WTC11 (cell line): ENCODE data around the gene C10orf95. TPM values are rescaled to one million over a fixed set of nuclear protein-coding genes. Genes with fewer than 3 reads are reported as not detected.
A peak's percentile ranks its signal among the peaks of the same experiment; 100 is the strongest.
"Not testable (repeated sequence)": the region's sequence is repeated elsewhere in the genome, so short reads cannot be mapped to it uniquely, and the experiment has no call there.

ENCODE experiments used
- ATAC-seq: fragments of 200-7000 bp; cut with Tn5 transposase; 2 replicates; pipeline ENCODE4 v1.10.0; 2021; ENCODE audit warnings: mild to moderate bottlenecking, moderate library complexity
- CTCF ChIA-PET: fragments of 300-600 bp; sonication (Branson Sonifier 250); formaldehyde crosslinking; loops from one replicate; lab custom pipeline; 2021; ENCODE audit warnings: antibody characterized with exemption; lab: Charles Lee
- POLR2A ChIA-PET: fragments of 350-600 bp; sonication (Branson Sonifier 250); formaldehyde crosslinking; loops from one replicate; lab custom pipeline; 2021; ENCODE audit warnings: antibody characterized with exemption; lab: Charles Lee
- DNase-seq: peaks from one replicate; pipeline ENCODE4 v3.0.0; 2021; ENCODE audit warnings: low spot score
- H3K27ac Mint-ChIP-seq: 2 replicates; pipeline ENCODE4 v1.8.0; 2021; ENCODE audit warnings: mixed read lengths
- H3K27me3 Mint-ChIP-seq: 2 replicates; pipeline ENCODE4 v1.8.0; 2021; ENCODE audit warnings: low read depth, mild to moderate bottlenecking, moderate library complexity, mixed read lengths
- H3K36me3 Mint-ChIP-seq: 2 replicates; pipeline ENCODE4 v1.8.0; 2021; ENCODE audit warnings: mixed read lengths
- H3K4me1 Mint-ChIP-seq: 2 replicates; pipeline ENCODE4 v1.8.0; 2022; ENCODE audit warnings: mixed read lengths
- H3K4me3 Mint-ChIP-seq: 2 replicates; pipeline ENCODE4 v1.8.0; 2021; ENCODE audit warnings: mild to moderate bottlenecking, moderate library complexity, mixed read lengths
- H3K9me3 Mint-ChIP-seq: 2 replicates; pipeline ENCODE4 v1.8.0; 2021; ENCODE audit warnings: mixed read lengths
- CREM ChIP-seq: sonication (generic); formaldehyde crosslinking; IDR thresholded peaks from 2 replicates; pipeline ENCODE4 v1.8.1; 2022; ENCODE audit warnings: mild to moderate bottlenecking, missing genetic modification reagents, moderate library complexity
- NFATC4 ChIP-seq: fragments of 250-450 bp; sonication (Bioruptor Pico); IDR thresholded peaks from 2 replicates; pipeline ENCODE4 v1.9.0; 2021; ENCODE audit warnings: mild to moderate bottlenecking
- NR2C2 ChIP-seq: sonication (generic); formaldehyde crosslinking; IDR thresholded peaks from 2 replicates; pipeline ENCODE4 v1.8.0; 2022; ENCODE audit warnings: mild to moderate bottlenecking, missing genetic modification reagents
- PRRX2 ChIP-seq: fragments of 250-450 bp; sonication (Bioruptor Pico); IDR thresholded peaks from 2 replicates; pipeline ENCODE4 v1.8.0; 2021; ENCODE audit warnings: mild to moderate bottlenecking
- RORB ChIP-seq: fragments of 250-450 bp; sonication (Bioruptor Pico); IDR thresholded peaks from 2 replicates; pipeline ENCODE4 v1.9.0; 2021; ENCODE audit warnings: mild to moderate bottlenecking
- TEAD4 ChIP-seq: sonication (generic); formaldehyde crosslinking; IDR thresholded peaks from 2 replicates; pipeline ENCODE4 v1.8.0; 2022; ENCODE audit warnings: mild to moderate bottlenecking, missing genetic modification reagents
- TP53 ChIP-seq: sonication (generic); formaldehyde crosslinking; IDR thresholded peaks from 2 replicates; pipeline ENCODE4 v1.8.1; 2023; ENCODE audit warnings: mild to moderate bottlenecking, missing genetic modification reagents
- total RNA-seq: library from RNA; stranded (reverse); gene quantifications from 3 replicates; pipeline ENCODE4 v1.2.3, GENCODE V29; 2021
- TF ChIP-seq, protein P1 (sequence below): sonication (generic); formaldehyde crosslinking; IDR thresholded peaks from 2 replicates; pipeline ENCODE4 v1.8.1; 2023; ENCODE audit warnings: mild to moderate bottlenecking, missing genetic modification reagents
- TF ChIP-seq, protein P2 (sequence below): sonication (generic); formaldehyde crosslinking; IDR thresholded peaks from 2 replicates; pipeline ENCODE4 v1.8.0; 2022; ENCODE audit warnings: mild to moderate bottlenecking, missing genetic modification reagents
- TF ChIP-seq, protein P3 (sequence below): sonication (generic); formaldehyde crosslinking; IDR thresholded peaks from 2 replicates; pipeline ENCODE4 v1.8.0; 2022; ENCODE audit warnings: mild to moderate bottlenecking, missing genetic modification reagents
- TF ChIP-seq, protein P4 (sequence below): sonication (generic); formaldehyde crosslinking; conservative IDR thresholded peaks from 2 replicates; pipeline ENCODE4 v1.8.1; 2023; ENCODE audit warnings: mild to moderate bottlenecking, low read depth, missing genetic modification reagents, moderate library complexity
- TF ChIP-seq, protein P5 (sequence below): fragments of 250-450 bp; sonication (Bioruptor Pico); IDR thresholded peaks from 2 replicates; pipeline ENCODE4 v1.9.0; 2021; ENCODE audit warnings: mild to moderate bottlenecking
- TF ChIP-seq, protein P6 (sequence below): sonication (generic); formaldehyde crosslinking; IDR thresholded peaks from 2 replicates; pipeline ENCODE4 v1.8.1; 2022; ENCODE audit warnings: mild to moderate bottlenecking, missing genetic modification reagents, moderate library complexity, borderline replicate concordance
- TF ChIP-seq, protein P7 (sequence below): sonication (generic); formaldehyde crosslinking; IDR thresholded peaks from 2 replicates; pipeline ENCODE4 v1.8.1; 2023; ENCODE audit warnings: mild to moderate bottlenecking, missing genetic modification reagents, moderate library complexity

Gene C10orf95
- total RNA-seq, 1 experiment from 2014 or later, result 0.96 TPM

DNA sequence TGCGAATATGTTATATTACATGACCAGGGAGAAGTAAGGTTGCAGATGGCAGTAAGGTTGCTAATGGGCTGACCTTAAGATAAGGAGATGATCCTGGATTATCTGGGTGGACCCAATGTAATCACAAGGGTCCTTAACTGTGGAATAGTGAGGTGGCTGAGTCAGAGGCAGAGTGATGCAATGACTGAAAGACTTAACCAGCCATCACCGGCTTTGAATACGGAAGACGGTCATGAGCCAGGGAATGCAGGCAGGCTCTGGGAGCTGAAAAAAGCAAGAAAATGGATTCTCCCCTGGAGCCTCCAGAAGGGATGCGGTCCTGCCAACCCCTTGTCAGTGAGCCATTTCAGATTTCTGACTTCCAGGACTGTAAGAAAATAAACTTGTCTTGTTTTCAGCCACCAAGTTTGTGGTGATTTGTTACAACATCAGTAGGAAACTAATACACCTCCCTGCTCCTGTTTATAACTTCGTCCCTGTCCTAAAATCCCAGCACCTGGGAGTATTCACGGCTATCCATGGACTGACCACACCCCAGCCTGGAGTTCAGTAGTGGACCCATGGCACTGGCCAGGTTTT is 4.6 kb upstream of the C10orf95 start:
- TF ChIP-seq, protein P1, sequence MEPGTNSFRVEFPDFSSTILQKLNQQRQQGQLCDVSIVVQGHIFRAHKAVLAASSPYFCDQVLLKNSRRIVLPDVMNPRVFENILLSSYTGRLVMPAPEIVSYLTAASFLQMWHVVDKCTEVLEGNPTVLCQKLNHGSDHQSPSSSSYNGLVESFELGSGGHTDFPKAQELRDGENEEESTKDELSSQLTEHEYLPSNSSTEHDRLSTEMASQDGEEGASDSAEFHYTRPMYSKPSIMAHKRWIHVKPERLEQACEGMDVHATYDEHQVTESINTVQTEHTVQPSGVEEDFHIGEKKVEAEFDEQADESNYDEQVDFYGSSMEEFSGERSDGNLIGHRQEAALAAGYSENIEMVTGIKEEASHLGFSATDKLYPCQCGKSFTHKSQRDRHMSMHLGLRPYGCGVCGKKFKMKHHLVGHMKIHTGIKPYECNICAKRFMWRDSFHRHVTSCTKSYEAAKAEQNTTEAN (CRISPR knock-in tag), result no peak
- no peak for TF ChIP-seq NR2C2 (CRISPR knock-in tag)
- TF ChIP-seq, protein P2, sequence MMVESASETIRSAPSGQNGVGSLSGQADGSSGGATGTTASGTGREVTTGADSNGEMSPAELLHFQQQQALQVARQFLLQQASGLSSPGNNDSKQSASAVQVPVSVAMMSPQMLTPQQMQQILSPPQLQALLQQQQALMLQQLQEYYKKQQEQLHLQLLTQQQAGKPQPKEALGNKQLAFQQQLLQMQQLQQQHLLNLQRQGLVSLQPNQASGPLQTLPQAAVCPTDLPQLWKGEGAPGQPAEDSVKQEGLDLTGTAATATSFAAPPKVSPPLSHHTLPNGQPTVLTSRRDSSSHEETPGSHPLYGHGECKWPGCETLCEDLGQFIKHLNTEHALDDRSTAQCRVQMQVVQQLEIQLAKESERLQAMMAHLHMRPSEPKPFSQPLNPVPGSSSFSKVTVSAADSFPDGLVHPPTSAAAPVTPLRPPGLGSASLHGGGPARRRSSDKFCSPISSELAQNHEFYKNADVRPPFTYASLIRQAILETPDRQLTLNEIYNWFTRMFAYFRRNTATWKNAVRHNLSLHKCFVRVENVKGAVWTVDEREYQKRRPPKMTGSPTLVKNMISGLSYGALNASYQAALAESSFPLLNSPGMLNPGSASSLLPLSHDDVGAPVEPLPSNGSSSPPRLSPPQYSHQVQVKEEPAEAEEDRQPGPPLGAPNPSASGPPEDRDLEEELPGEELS (CRISPR knock-in tag), result no peak
- TF ChIP-seq TP53, result no peak
- TF ChIP-seq NFATC4, result no peak
- no peak overlapping the region for H3K4me3 Mint-ChIP-seq
- no peaks in the 10 kb centered on the region for H3K9me3 Mint-ChIP-seq
- no peak for ATAC-seq
- CTCF ChIA-PET, result interaction anchor here (0.6 to 1.0 kb wide), 3 partner anchors 15 to 72 kb away, joined by 3 read pairs; partner anchors contain the start of gene PSD
- peak overlapping the region; percentile 82; the same call in 1 of the 2 replicates for H3K27ac Mint-ChIP-seq
- peaks cover 15% of the 10 kb centered on the region for H3K36me3 Mint-ChIP-seq
- POLR2A ChIA-PET, result interaction anchor here (1.0 kb wide), 1 partner anchor 24 kb away, joined by 3 read pairs; the partner anchor contains the start of gene CUEDC2
- H3K4me1 Mint-ChIP-seq, result peaks cover 44% of the 10 kb centered on the region
- no peak for DNase-seq
- H3K27me3 Mint-ChIP-seq, result no peaks in the 10 kb centered on the region; the same call in 1 of the 2 replicates

DNA sequence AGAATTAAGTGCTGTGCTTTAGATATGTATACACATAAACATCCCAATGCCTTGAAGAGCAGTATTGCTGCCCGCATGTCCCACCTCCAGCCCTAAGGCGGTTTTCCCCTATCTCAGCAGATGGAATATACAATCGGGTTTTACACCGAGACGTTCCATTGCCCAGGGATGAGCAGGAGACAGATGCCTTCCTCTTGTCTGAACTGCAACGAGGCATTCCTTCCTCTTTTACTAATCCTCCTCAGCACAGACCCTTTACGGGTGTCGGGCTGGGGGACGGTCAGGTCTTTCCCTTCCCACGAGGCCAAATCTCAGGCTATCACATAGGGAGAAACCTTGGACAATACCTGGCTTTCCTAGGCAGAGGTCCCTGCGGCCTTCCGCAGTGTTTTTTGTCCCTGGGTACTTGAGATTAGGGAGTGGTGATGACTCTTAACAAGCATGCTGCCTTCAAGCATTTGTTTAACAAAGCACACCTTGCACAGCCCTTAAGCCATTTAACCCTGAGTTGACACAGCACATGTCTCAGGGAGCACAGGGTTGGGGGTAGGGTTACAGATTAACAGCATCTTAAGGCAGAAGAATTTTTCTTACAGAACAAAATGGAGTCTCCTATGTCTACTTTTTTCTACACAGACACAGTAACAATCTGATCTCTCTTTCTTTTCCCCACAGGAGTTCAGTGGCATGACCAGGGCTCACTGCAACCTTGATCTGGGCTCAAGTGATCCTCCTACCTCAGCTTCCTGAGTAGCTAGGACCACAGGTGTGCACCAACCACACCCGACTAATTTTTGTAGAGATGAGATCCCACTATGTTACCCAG is 3.5 kb upstream of the C10orf95 start:
- not testable (repeated sequence) for ATAC-seq, DNase-seq, H3K27me3 Mint-ChIP-seq
- H3K36me3 Mint-ChIP-seq, result peaks cover 15% of the 10 kb centered on the region
- TF ChIP-seq, protein P3, sequence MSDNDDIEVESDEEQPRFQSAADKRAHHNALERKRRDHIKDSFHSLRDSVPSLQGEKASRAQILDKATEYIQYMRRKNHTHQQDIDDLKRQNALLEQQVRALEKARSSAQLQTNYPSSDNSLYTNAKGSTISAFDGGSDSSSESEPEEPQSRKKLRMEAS, result 0 out of 2 replicates have a peak, but pooled peaks have one; percentile 29
- TF ChIP-seq, all 79 proteins: peak for 1; not testable (repeated sequence) for 78
- H3K4me3 Mint-ChIP-seq, H3K9me3 Mint-ChIP-seq, CTCF ChIA-PET, POLR2A ChIA-PET: not testable (repeated sequence)
- H3K27ac Mint-ChIP-seq, result peak overlapping the region; percentile 88
- H3K4me1 Mint-ChIP-seq, result peaks cover 40% of the 10 kb centered on the region

DNA sequence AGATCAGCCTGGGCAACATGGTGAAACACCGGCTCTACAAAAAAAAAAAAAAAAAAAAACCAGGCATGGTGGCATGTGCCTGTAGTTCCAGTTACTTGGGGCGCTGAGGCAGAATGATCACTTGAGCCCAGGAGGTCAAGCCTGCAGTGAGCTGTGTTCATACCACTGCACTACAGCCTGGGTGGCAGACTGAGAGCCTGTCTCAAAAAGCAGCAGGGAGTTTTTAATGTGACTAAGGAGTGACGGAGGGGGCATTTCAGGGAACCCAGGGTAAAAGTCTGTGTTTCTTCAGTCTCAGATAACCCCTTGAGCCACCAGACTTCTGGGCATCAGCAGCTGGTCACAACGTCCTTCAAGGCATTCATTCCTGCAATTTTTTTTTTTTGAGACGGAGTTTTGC is 2.2 kb upstream of the C10orf95 start:
- H3K4me1 Mint-ChIP-seq, result peaks cover 45% of the 10 kb centered on the region
- no peaks in the 10 kb centered on the region; the same call in 1 of the 2 replicates for H3K27me3 Mint-ChIP-seq
- TF ChIP-seq PRRX2 (CRISPR knock-in tag) (no peak), CREM (CRISPR knock-in tag) (no peak), TEAD4 (CRISPR knock-in tag) (no peak), RORB (no peak)
- TF ChIP-seq, protein P1 (CRISPR knock-in tag), result no peak
- TF ChIP-seq, protein P4, sequence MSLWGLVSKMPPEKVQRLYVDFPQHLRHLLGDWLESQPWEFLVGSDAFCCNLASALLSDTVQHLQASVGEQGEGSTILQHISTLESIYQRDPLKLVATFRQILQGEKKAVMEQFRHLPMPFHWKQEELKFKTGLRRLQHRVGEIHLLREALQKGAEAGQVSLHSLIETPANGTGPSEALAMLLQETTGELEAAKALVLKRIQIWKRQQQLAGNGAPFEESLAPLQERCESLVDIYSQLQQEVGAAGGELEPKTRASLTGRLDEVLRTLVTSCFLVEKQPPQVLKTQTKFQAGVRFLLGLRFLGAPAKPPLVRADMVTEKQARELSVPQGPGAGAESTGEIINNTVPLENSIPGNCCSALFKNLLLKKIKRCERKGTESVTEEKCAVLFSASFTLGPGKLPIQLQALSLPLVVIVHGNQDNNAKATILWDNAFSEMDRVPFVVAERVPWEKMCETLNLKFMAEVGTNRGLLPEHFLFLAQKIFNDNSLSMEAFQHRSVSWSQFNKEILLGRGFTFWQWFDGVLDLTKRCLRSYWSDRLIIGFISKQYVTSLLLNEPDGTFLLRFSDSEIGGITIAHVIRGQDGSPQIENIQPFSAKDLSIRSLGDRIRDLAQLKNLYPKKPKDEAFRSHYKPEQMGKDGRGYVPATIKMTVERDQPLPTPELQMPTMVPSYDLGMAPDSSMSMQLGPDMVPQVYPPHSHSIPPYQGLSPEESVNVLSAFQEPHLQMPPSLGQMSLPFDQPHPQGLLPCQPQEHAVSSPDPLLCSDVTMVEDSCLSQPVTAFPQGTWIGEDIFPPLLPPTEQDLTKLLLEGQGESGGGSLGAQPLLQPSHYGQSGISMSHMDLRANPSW (CRISPR knock-in tag), result no peak
- TF ChIP-seq, protein P5, sequence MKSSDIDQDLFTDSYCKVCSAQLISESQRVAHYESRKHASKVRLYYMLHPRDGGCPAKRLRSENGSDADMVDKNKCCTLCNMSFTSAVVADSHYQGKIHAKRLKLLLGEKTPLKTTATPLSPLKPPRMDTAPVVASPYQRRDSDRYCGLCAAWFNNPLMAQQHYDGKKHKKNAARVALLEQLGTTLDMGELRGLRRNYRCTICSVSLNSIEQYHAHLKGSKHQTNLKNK, result no peak
- TF ChIP-seq, protein P6, sequence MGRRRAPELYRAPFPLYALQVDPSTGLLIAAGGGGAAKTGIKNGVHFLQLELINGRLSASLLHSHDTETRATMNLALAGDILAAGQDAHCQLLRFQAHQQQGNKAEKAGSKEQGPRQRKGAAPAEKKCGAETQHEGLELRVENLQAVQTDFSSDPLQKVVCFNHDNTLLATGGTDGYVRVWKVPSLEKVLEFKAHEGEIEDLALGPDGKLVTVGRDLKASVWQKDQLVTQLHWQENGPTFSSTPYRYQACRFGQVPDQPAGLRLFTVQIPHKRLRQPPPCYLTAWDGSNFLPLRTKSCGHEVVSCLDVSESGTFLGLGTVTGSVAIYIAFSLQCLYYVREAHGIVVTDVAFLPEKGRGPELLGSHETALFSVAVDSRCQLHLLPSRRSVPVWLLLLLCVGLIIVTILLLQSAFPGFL (CRISPR knock-in tag), result no peak
- TF ChIP-seq, protein P7, sequence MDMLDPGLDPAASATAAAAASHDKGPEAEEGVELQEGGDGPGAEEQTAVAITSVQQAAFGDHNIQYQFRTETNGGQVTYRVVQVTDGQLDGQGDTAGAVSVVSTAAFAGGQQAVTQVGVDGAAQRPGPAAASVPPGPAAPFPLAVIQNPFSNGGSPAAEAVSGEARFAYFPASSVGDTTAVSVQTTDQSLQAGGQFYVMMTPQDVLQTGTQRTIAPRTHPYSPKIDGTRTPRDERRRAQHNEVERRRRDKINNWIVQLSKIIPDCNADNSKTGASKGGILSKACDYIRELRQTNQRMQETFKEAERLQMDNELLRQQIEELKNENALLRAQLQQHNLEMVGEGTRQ (CRISPR knock-in tag), result no peak

More for the DNA sequence above, 2.2 kb upstream of the C10orf95 start:
- no peaks in the 10 kb centered on the region for H3K9me3 Mint-ChIP-seq
- no peak overlapping the region; the same call in 1 of the 2 replicates for H3K27ac Mint-ChIP-seq
- no peak overlapping the region for H3K4me3 Mint-ChIP-seq
- ChIA-PET CTCF (interaction anchor here (0.6 to 1.4 kb wide), 3 partner anchors 21 to 1171 kb away, joined by 3 to 4 read pairs (median 3); partner anchors contain the start of gene CUEDC2), POLR2A (no interaction called here)
- ATAC-seq (no peak), DNase-seq (no peak)
- H3K36me3 Mint-ChIP-seq, result peaks cover 15% of the 10 kb centered on the region
